Endothelial cell of umbilical vein (primary cell): ENCODE measurements around the gene MMP8. TPM values are rescaled to one million over a fixed set of nuclear protein-coding genes. Genes with fewer than 3 reads are reported as not detected.

Experiments
- BruUV-seq: library from RNA; stranded (reverse); fragments of 400-500 nt; replicated peaks from 2 replicates; lab custom pipeline; 2021; lab: Mats Ljungman, UMichigan
- CTCF ChIA-PET: fragments of 300-600, 350-600 bp; sonication (Branson Sonifier 250); formaldehyde crosslinking; loops from one replicate; lab custom pipeline; 2021; ENCODE audit warnings: antibody characterized with exemption, inconsistent platforms; lab: Charles Lee
- POLR2A ChIA-PET: fragments of 300-600, 350-600 bp; sonication (Branson Sonifier 250); formaldehyde crosslinking; loops from one replicate; lab custom pipeline; 2021; ENCODE audit warnings: antibody characterized with exemption, inconsistent platforms; lab: Charles Lee
- DNase-seq: peaks from one replicate; pipeline ENCODE4 v3.0.0-alpha.2; 2011; ENCODE audit warnings: low read depth, low spot score
- FAIRE-seq: peaks from 2 replicates; lab custom pipeline; 2011; peaks lifted over from hg19 to GRCh38; lab: Jason Lieb, UNC
- H2AFZ ChIP-seq: 2 replicates; pipeline ENCODE4 v1.6.0; 2012; ENCODE audit warnings: low read depth, low read length, control low read depth, inconsistent platforms
- H3K27ac ChIP-seq: 2 replicates; pipeline ENCODE4 v1.5.1; 2011; ENCODE audit warnings: low read depth, mild to moderate bottlenecking, control low read depth, low read length, moderate library complexity; ENCODE audit not compliant: insufficient read depth
- H3K27me3 ChIP-seq, 2 experiments: 2 replicates each; pipeline versions ENCODE4 v1.6.0 to v1.6.1; 2011; ENCODE audit warnings: low read length in 2 of 2, mixed read lengths in 1 of 2; ENCODE audit not compliant: control insufficient read depth in 2 of 2, insufficient read depth in 2 of 2
- H3K36me3 ChIP-seq, 2 experiments: 2 replicates in 1 of 2; 3 replicates in 1 of 2; pipeline ENCODE4 v1.5.1; 2011; ENCODE audit warnings: low read length in 2 of 2, mild to moderate bottlenecking in 1 of 2, moderate library complexity in 1 of 2; ENCODE audit not compliant: control insufficient read depth in 2 of 2, insufficient read depth in 2 of 2; ENCODE audit errors: extremely low read depth in 1 of 2
- H3K4me1 ChIP-seq: 3 replicates; pipeline ENCODE4 v1.5.1; 2011; ENCODE audit warnings: mild to moderate bottlenecking, low read length; ENCODE audit not compliant: control insufficient read depth, insufficient read depth; ENCODE audit errors: extremely low read depth
- H3K4me2 ChIP-seq: 2 replicates; pipeline ENCODE4 v1.6.1; 2011; ENCODE audit warnings: low read length, control low read depth, mixed read lengths; ENCODE audit not compliant: insufficient read depth
- H3K4me3 ChIP-seq, 3 experiments: fragments of 200-600 bp in 1 of 3; sonication (generic), shearing (Covaris generic) in 1 of 3; replicated peaks in 1 of 3; 2 replicates each; pipeline ENCODE4 v1.5.1; 2011 to 2016; ENCODE audit warnings: control low read depth in 3 of 3, low read length in 3 of 3, mild to moderate bottlenecking in 2 of 3, inconsistent platforms in 1 of 3, low read depth in 1 of 3, moderate library complexity in 1 of 3; ENCODE audit not compliant: insufficient read depth in 1 of 3
- H3K79me2 ChIP-seq: 2 replicates; pipeline ENCODE4 v1.6.0; 2012; ENCODE audit warnings: low read length, inconsistent platforms; ENCODE audit not compliant: control insufficient read depth, insufficient read depth
- H3K9ac ChIP-seq: replicated peaks from 2 replicates; pipeline ENCODE3; 2011; ENCODE audit warnings: low read length, control low read depth; ENCODE audit not compliant: insufficient read depth; ENCODE audit errors: extremely low read depth
- H3K9me1 ChIP-seq: replicated peaks from 3 replicates; pipeline ENCODE4 v1.6.0; 2011; ENCODE audit warnings: mild to moderate bottlenecking, low read length; ENCODE audit not compliant: control insufficient read depth, insufficient read depth; ENCODE audit errors: extremely low read depth
- H3K9me3 ChIP-seq: replicated peaks from 2 replicates; pipeline ENCODE4 v1.5.1; 2012; ENCODE audit warnings: low read length, inconsistent platforms; ENCODE audit not compliant: control insufficient read depth, insufficient read depth
- H4K20me1 ChIP-seq: replicated peaks from 2 replicates; pipeline ENCODE3; 2011; ENCODE audit warnings: mild to moderate bottlenecking, low read length; ENCODE audit not compliant: control insufficient read depth, insufficient read depth; ENCODE audit errors: extremely low read depth
- CTCF ChIP-seq, 2 donors: IDR thresholded peaks; 1 replicate in 1 of 2; 2 replicates in 1 of 2; pipeline ENCODE4 v1.5.1; 2011; ENCODE audit warnings: low read length in 2 of 2, mild to moderate bottlenecking in 2 of 2, moderate library complexity in 2 of 2, control low read depth in 1 of 2, inconsistent platforms in 1 of 2, low read depth in 1 of 2; ENCODE audit not compliant: insufficient read depth in 1 of 2; ENCODE audit errors: extremely low read depth in 1 of 2
- EZH2 ChIP-seq: IDR thresholded peaks from 2 replicates; pipeline ENCODE4 v1.6.1; 2012; ENCODE audit warnings: borderline replicate concordance, low read depth, mild to moderate bottlenecking, moderate library complexity, low read length, inconsistent platforms; ENCODE audit not compliant: severe bottlenecking
- FOS ChIP-seq: IDR thresholded peaks from 2 replicates; pipeline ENCODE4 v1.6.1; 2011; ENCODE audit warnings: mild to moderate bottlenecking, low read length, moderate library complexity, borderline replicate concordance; ENCODE audit not compliant: insufficient read depth
- GATA2 ChIP-seq: IDR thresholded peaks from 2 replicates; pipeline ENCODE4 v1.7.0; 2011; ENCODE audit warnings: low read depth, mild to moderate bottlenecking, moderate library complexity, mixed read lengths, low read length; ENCODE audit not compliant: insufficient read length, insufficient read depth
- JUN ChIP-seq: IDR thresholded peaks from 2 replicates; pipeline ENCODE4 v1.6.1; 2011; ENCODE audit warnings: borderline replicate concordance, low read depth; ENCODE audit not compliant: insufficient read length, insufficient read depth
- MAX ChIP-seq: IDR thresholded peaks from 2 replicates; pipeline ENCODE4 v1.6.1; 2011; ENCODE audit not compliant: insufficient read depth, insufficient read length
- MYC ChIP-seq: IDR thresholded peaks from one replicate; pipeline ENCODE4 v1.6.1; 2011; ENCODE audit warnings: mild to moderate bottlenecking, low read depth, low read length
- POLR2A ChIP-seq: IDR thresholded peaks from 2 replicates; pipeline ENCODE4 v1.6.1; 2012; ENCODE audit warnings: low read depth, mild to moderate bottlenecking, control low read depth, low read length
- POLR2AphosphoS5 ChIP-seq: IDR thresholded peaks from 2 replicates; pipeline ENCODE4 v1.6.1; 2012; ENCODE audit warnings: low read depth, mild to moderate bottlenecking, control low read depth, low read length, moderate library complexity; ENCODE audit not compliant: insufficient read depth
- dilution Hi-C: fragments of 300-500 bp; cut with MboI; formaldehyde crosslinking; loops from one replicate; pipeline ENCODE4 v1.15.0; 2019; ENCODE audit warnings: low sequenced_read_pairs; ENCODE audit not compliant: extremely low pct_ligation_motif_present
- intact Hi-C: fragments of 100-400 bp; cut with micrococcal nuclease; formaldehyde crosslinking; loops from one replicate; pipeline ENCODE4 v1.10.0; 2022
- polyA plus RNA-seq, 4 experiments: library from polyadenylated mRNA; depleted of rRNA in 3 of 4; stranded (reverse) in 3 of 4; unstranded in 1 of 4; fragments of >200 nt; gene quantifications; 2 replicates each; pipeline versions ENCODE4 v1.2.1 to v1.2.3, GENCODE V29; 2011 to 2012; ENCODE audit warnings: missing spikeins in 1 of 4
- total RNA-seq: library from RNA; stranded (reverse); gene quantifications from 2 replicates; pipeline ENCODE4 v1.2.3, GENCODE V29; 2021

Gene MMP8
- total and polyA plus RNA-seq, 2 donors (not counting 3 experiments of a cell fraction or from before 2014, with no cell fraction given) = not detected

- no peaks in the 10 kb centered on the region for H3K79me2 ChIP-seq
- H3K4me3 ChIP-seq = no peak overlapping the region
- intact Hi-C loops = no loop called here
- H3K36me3 ChIP-seq = no peaks in the 10 kb centered on the region
- BruUV-seq = no TSS peak
- no peaks in the 10 kb centered on the region for H4K20me1 ChIP-seq
- dilution Hi-C loops = no loop called here
- H3K4me1 ChIP-seq = peaks cover 42% of the 10 kb centered on the region
- no peak overlapping the region for H2AFZ ChIP-seq
- H3K9ac ChIP-seq = no peak overlapping the region
- H3K27me3 ChIP-seq = peaks cover 15 to 17% of the 10 kb centered on the region in 2 experiments
- no peaks in the 10 kb centered on the region for H3K9me1 ChIP-seq
- TF ChIP-seq GATA2 (peak; percentile 45), JUN (peak; percentile 51), MYC (no peak), FOS (peak; percentile 34)
- peak overlapping the region; percentile 8 for H3K4me2 ChIP-seq
- H3K9me3 ChIP-seq = no peaks in the 10 kb centered on the region
- DNase-seq (peak; percentile 77), FAIRE-seq (peak; percentile 37)
- POLR2A ChIA-PET = no interaction called here
- peak overlapping the region; percentile 44 for H3K27ac ChIP-seq
- CTCF ChIA-PET = interaction anchor here (1.2 to 1.5 kb wide), 2 partner anchors 22 to 23 kb away, joined by 3 to 5 read pairs; partner anchors contain the start of gene MMP10
These were observed 33.2 kb upstream of the MMP8 start for GRCh38 chr11:102757823-102758549.

GRCh38 chr11:102753267-102753666 lies 28.5 kb upstream of the MMP8 start:
- no peak overlapping the region for H3K4me3 ChIP-seq
- intact Hi-C loops = no loop called here
- dilution Hi-C loops = no loop called here
- ChIA-PET CTCF (interaction anchor here (1.0 to 1.4 kb wide), 3 partner anchors 9 to 27 kb away, joined by 3 to 4 read pairs (median 3); partner anchors contain the start of gene MMP10), POLR2A (no interaction called here)
- no peaks in the 10 kb centered on the region for H3K79me2 ChIP-seq
- H3K4me1 ChIP-seq = peaks cover 6% of the 10 kb centered on the region
- H3K9me1 ChIP-seq = no peaks in the 10 kb centered on the region
- peaks cover 29% of the 10 kb centered on the region in 2 experiments for H3K27me3 ChIP-seq
- no peak overlapping the region for H3K9ac ChIP-seq
- no peaks in the 10 kb centered on the region for H4K20me1 ChIP-seq
- no peaks in the 10 kb centered on the region for H3K9me3 ChIP-seq
- BruUV-seq = no TSS peak
- no peak overlapping the region for H3K27ac ChIP-seq
- no peak overlapping the region for H3K4me2 ChIP-seq
- no peak for FAIRE-seq
- H2AFZ ChIP-seq = no peak overlapping the region
- TF ChIP-seq MYC (no peak), MAX (no peak), FOS (no peak), JUN (no peak), GATA2 (no peak), EZH2 (no peak), POLR2AphosphoS5 (no peak), POLR2A (no peak), CTCF (IDR thresholded peaks at IDR 0.05; ENCODE audit: extremely low read depth in 1 of 2, insufficient read depth in 1 of 2, low read depth in 1 of 2, low read length in 2 of 2) (no peak)
- H3K36me3 ChIP-seq = no peaks in the 10 kb centered on the region
- DNase-seq = no peak
